Measurements from ENCODE around the gene CRYGN.

The CRYGN gene

GRCh38 chr7:151439855-151440798, at the start of gene CRYGN:
TSS of gene CRYGN (minus strand) at chr7:151440141. CDS start at chr7:151439917, 224 bp downstream.
- no peak for DNase-seq (ENCODE audit: low read depth in 2 of 2)

GRCh38 chr7:151489498-151489897, 49.6 kb upstream of the CRYGN start:
- DNase-seq (ENCODE audit: low read depth in 2 of 2): no peak

- no peak for DNase-seq (ENCODE audit: low read depth in 2 of 2)
Measured at GRCh38 chr7:151488096-151488495, 48.2 kb upstream of the CRYGN start.

GRCh38 chr7:151487228-151487627, 47.3 kb upstream of the CRYGN start:
- DNase-seq (ENCODE audit: low read depth in 2 of 2): no peak

- no peak for DNase-seq (ENCODE audit: low read depth in 2 of 2)
Measured at GRCh38 chr7:151486074-151486473, 46.1 kb upstream of the CRYGN start.

- no peak for DNase-seq (ENCODE audit: low read depth in 2 of 2)
Measured at GRCh38 chr7:151484971-151485707, 45.2 kb upstream of the CRYGN start.

- no peak for DNase-seq (ENCODE audit: low read depth in 2 of 2)
Measured at GRCh38 chr7:151483711-151483983, 43.7 kb upstream of the CRYGN start.

- DNase-seq (ENCODE audit: low read depth in 2 of 2): no peak
Measured at GRCh38 chr7:151482883-151483710, 43.2 kb upstream of the CRYGN start.

GRCh38 chr7:151481650-151482505, 41.9 kb upstream of the CRYGN start:
- DNase-seq (ENCODE audit: low read depth in 2 of 2): no peak

- DNase-seq (ENCODE audit: low read depth in 2 of 2): no peak
Measured at GRCh38 chr7:151477867-151478266, 37.9 kb upstream of the CRYGN start.

GRCh38 chr7:151472644-151473380, 32.9 kb upstream of the CRYGN start:
- DNase-seq (ENCODE audit: low read depth in 2 of 2): no peak

- no peak for DNase-seq (ENCODE audit: low read depth in 2 of 2)
Measured at GRCh38 chr7:151470711-151471110, 30.8 kb upstream of the CRYGN start.

- no peak for DNase-seq (ENCODE audit: low read depth in 2 of 2)
Measured at GRCh38 chr7:151469281-151469680, 29.3 kb upstream of the CRYGN start.

- no peak for DNase-seq (ENCODE audit: low read depth in 2 of 2)
Measured at GRCh38 chr7:151468217-151469018, 28.5 kb upstream of the CRYGN start.

GRCh38 chr7:151465169-151465568, 25.2 kb upstream of the CRYGN start:
- no peak for DNase-seq (ENCODE audit: low read depth in 2 of 2)

- no peak for DNase-seq (ENCODE audit: low read depth in 2 of 2)
Measured at GRCh38 chr7:151462306-151462779, 22.4 kb upstream of the CRYGN start.

- DNase-seq (ENCODE audit: low read depth in 2 of 2): no peak
Measured at GRCh38 chr7:151461942-151462230, 21.9 kb upstream of the CRYGN start.

GRCh38 chr7:151461096-151461941, 21.4 kb upstream of the CRYGN start:
- DNase-seq (ENCODE audit: low read depth in 2 of 2): no peak

GRCh38 chr7:151460474-151460855, 20.5 kb upstream of the CRYGN start:
- no peak for DNase-seq (ENCODE audit: low read depth in 2 of 2)
